GM12874 (cell line): ENCODE results near the gene MZF1.

ENCODE experiments used
- TF ChIP-seq, protein P1 (sequence below): IDR thresholded peaks from 2 replicates; pipeline ENCODE4 v1.5.1; 2011; ENCODE audit warnings: low read depth, mild to moderate bottlenecking, control low read depth, low read length, moderate library complexity; ENCODE audit not compliant: insufficient read depth

MZF1 gene

DNA sequence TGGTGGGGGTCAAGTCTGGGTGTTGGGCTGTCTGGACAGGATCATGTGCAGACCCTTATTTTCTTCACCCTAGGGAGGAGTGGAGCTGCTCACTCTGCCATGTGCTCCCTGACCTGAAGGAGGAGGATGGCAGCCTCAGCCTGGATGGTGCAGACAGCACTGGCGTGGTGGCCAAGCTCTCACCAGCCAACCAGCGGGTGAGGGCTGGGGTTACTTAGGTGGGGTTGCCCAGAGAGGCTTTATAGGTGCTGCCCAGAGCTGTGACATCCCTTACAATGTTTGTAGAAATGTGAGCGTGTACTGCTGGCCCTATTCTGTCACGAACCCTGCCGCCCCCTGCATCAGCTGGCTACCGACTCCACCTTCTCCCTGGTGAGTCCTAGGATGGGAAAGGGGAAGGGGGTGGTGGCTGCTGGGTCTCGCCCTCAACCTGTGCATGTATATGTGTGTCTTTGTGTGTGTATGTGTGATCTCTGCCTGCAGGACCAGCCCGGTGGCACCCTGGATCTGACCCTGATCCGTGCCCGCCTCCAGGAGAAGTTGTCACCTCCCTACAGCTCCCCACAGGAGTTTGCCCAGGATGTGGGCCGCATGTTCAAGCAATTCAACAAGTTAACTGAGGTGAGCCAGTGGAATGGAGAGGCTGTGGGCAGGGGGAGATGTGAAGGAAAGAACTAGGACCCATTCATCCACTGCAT is 23.3 kb downstream of the MZF1 start:
- TF ChIP-seq, protein P1, sequence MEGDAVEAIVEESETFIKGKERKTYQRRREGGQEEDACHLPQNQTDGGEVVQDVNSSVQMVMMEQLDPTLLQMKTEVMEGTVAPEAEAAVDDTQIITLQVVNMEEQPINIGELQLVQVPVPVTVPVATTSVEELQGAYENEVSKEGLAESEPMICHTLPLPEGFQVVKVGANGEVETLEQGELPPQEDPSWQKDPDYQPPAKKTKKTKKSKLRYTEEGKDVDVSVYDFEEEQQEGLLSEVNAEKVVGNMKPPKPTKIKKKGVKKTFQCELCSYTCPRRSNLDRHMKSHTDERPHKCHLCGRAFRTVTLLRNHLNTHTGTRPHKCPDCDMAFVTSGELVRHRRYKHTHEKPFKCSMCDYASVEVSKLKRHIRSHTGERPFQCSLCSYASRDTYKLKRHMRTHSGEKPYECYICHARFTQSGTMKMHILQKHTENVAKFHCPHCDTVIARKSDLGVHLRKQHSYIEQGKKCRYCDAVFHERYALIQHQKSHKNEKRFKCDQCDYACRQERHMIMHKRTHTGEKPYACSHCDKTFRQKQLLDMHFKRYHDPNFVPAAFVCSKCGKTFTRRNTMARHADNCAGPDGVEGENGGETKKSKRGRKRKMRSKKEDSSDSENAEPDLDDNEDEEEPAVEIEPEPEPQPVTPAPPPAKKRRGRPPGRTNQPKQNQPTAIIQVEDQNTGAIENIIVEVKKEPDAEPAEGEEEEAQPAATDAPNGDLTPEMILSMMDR: no peak

GRCh38 chr19:58548859-58549663 is 24.1 kb downstream of the MZF1 start:
- TF ChIP-seq, protein P1: no peak

- TF ChIP-seq, protein P1: no peak
Measured at GRCh38 chr19:58547323-58548312, 25.5 kb downstream of the MZF1 start.

DNA sequence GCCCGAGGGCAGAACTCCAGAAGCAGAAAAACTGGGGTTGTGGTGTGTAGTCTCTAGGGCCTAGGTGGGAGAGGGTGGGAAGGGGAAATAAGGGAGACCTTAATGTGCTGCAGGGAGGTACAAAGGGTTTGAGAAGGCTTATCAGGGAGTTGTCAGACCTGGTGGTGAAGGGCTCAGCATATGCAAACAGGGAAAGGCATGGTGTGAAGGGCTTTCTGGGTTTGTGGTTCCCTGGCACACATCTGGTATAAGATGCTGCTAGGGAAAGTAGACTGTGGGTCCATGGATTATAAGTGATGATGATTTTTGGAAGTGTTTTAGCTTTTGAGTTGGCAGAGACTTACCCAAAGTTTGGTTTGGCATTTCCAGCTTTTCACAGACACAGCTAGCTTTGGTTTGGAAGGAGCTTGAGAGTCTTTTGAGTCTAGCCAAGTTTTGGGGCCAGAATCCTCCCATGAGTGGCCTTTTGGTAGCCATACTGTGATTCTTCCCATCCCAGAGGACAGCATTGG is 27.1 kb downstream of the MZF1 start:
- TF ChIP-seq, protein P1: no peak

DNA sequence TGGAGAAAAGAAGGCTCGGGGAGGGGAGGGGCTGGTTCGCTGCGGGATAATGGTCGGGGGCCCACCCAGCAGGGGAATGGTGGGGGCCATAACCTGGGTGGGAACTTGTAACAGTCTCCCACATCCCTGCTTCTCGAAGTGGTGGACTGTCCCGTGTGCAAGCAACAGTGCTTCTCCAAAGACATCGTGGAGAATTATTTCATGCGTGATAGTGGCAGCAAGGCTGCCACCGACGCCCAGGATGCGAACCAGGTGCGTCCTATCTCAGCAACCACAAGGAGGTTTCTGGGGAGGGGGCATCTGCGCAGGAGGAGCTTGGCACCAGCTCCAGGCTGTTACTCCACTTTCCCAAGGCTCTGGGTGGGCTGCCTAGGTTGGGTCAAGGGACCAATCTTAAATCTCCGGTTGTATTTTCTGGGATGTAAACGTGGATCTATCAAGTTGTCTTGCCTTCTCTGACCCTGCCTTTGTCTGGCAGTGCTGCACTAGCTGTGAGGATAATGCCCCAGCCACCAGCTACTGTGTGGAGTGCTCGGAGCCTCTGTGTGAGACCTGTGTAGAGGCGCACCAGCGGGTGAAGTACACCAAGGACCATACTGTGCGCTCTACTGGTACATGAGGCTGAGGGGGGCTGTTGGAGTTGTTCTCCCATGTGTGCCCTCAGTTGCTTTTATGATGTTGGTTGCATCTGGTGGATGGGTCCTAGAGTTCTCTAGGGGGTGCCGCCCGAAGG is 27.7 kb downstream of the MZF1 start:
- TF ChIP-seq, protein P1: no peak

DNA sequence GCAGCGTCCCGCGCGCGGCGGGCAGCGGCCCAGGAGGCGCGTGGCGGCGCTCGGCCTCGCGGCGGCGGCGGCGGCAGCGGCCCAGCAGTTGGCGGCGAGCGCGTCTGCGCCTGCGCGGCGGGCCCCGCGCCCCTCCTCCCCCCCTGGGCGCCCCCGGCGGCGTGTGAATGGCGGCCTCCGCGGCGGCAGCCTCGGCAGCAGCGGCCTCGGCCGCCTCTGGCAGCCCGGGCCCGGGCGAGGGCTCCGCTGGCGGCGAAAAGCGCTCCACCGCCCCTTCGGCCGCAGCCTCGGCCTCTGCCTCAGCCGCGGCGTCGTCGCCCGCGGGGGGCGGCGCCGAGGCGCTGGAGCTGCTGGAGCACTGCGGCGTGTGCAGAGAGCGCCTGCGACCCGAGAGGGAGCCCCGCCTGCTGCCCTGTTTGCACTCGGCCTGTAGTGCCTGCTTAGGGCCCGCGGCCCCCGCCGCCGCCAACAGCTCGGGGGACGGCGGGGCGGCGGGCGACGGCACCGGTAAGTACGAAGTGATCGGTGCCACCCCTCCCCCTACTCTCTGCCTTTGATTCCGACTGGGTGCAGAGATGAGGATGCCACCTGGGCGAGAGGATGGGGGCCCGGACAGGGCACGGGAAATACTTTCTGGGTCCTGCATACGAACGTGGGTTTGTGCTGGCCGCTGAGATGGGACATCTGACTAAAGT is 28.4 kb downstream of the MZF1 start:
- TF ChIP-seq, protein P1: no peak
